HG03095 (cell line): Measurements from ENCODE around the gene CIITA.
A peak's percentile ranks its signal among the peaks of the same experiment; 100 is the strongest.
"Not testable (repeated sequence)": the region's sequence is repeated elsewhere in the genome, so short reads cannot be mapped to it uniquely, and the experiment has no call there.

Experiments
- ATAC-seq: cut with Tn5 transposase; IDR thresholded peaks from one replicate; pipeline ENCODE4 v1.9.1; 2021; ENCODE audit warnings: moderate library complexity; ENCODE audit not compliant: unreplicated experiment

The CIITA gene

DNA sequence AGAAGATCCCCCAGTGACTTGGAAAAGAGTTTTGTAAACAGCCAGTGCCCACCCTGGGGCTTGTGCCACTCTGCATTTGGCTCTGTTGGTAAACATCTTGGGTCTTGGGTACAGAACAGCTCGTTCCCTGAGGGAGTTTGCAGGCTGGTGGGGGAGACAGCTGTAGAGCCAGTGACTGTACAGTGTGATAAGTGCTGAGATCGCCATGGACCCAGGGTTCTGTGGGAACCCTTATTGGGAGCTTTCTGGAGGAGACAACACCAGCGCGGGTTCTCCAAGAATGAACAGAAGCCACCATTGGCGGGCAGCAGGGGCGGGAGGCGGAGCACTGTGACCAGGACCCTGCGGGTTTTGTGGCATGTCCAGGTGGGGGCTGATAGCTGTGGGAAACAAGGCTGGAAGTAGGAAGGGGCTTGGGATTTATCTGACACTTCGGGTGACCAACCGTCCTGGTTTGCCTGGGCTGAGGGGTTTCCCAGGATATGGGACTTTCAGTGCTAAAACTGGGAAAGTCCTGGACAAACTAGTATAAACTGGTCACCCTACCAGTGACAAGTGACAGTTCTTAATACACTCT is 70.3 kb downstream of the CIITA start:
- ATAC-seq, result no peak

DNA sequence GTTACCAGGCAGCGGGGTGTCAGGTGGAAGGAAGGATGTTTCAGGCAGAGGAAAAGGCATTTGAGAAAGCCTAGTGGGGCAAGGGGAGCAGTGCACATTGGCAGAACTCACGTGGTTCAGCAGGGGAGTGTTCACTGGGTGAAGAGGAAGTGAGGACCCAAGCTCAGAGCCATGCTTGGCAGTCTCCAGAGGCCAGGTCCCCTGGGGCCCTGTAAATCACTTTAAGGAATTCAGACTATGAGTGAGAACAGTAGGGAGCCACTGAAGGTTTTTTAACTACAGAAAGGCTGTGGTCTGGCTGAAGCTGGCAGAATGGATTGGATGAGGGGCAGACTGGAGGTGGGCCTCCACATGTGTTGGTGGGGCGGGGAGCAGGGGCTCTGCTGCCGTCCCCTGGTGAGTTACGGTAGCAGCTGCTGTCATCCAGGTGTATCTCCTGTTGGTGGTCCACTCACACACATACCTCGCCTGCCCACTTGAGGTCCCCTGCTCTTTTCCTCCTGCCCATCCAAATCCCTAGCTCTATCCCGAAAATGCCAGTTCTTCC is 72.5 kb downstream of the CIITA start:
- ATAC-seq, result peak; percentile 46

DNA sequence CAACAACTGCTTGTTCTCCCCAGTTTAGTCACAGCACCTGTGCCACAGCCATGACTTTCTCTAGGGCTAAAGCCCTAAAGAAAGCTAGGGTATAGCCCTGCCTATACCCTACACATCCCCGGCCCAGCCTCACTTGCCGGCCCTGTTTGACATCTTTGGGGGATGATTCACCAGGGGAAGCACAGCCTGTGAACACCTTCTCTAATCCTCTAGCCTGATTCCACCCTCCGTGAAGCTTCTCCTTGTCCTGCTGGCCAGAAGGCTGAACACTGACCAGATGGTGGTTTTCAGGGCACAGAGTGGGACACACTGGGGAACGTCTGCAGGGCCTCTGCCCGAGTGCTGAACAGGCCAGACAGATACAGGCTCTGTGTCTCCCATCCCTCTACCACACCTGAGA is 73.4 kb downstream of the CIITA start:
- ATAC-seq, result no peak

DNA sequence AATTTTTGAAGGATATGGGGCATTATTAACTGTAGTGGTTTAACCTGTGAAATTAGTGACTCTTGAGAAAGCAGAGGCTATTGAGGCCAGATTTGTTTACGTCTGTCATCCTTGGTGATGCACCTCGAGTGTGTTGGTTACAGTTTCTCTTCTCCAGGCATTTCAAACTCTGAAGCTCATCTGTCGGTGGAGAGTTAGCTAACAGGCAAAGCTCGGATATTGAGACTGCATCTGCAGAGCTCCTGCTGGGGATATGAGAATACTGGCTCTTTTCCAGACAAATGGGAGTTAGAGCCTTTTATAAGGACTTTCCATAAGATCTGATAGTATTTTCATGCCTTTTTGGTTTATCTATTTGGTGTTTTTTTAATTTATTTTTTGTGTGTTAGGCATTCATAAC is 74.0 kb downstream of the CIITA start:
- no peak for ATAC-seq

DNA sequence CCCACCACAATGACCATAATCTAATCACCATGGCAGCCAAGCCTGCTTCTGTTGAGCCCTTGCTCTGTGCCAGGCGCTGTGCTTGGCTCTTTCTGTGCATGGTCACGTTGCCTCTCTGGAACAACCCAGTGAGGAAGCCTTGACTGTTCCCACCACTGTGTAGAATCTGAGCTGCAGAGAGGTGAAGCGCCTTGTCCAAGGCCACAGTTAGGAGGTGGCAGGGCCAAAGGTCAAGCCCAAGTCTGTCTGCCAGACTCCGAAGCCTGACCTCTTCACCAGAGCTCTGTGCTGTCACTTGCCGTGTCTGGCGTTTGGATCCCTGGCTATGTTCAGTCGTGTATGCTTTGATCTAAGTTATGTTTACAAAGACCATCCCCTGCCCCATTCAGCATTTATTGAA is 77.9 kb downstream of the CIITA start:
- ATAC-seq, result no peak

GRCh38 chr16:10957771-10958482 is 80.9 kb downstream of the CIITA start:
- no peak for ATAC-seq

DNA sequence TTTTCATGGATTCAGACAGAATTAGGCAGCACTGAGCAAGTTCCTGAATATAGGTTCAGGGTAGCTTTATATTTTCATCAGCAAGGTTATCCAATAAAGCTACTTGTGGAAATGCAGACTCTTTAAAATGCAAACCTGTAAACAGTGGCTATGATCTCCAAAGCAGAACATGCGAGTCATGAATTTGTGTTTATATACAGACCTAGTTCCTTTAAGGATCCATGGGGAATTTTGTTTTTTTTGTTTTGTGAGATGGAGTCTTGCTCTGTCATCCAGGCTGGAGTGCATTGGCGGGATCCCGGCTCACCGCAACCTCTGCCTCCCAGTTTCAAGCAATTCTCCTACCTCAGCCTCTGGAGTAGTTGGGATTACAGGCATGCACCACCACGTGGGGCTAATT is 82.2 kb downstream of the CIITA start:
- no peak for ATAC-seq

DNA sequence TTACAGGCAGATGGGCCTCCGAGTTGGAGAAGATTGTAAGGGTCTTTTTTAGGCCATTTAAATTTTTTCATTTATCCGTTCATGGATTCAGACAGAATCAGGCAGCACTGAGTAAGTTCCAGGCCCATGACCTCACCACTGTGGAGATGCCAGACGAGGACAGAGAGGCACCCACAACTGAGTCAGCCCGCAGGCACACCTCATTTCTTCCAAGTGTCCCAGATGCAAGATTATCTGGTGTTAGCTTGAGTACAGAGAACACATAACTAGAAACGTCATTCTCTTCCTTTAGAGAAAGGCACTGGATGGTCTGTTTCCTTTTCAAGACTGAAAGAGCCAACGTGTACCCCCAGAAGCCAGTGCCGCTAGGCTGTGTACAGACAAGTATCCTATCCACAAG is 84.2 kb downstream of the CIITA start:
- no peak for ATAC-seq

- ATAC-seq, result peak; percentile 49
Observed at GRCh38 chr16:10964039-10964890, 87.3 kb downstream of the CIITA start.

DNA sequence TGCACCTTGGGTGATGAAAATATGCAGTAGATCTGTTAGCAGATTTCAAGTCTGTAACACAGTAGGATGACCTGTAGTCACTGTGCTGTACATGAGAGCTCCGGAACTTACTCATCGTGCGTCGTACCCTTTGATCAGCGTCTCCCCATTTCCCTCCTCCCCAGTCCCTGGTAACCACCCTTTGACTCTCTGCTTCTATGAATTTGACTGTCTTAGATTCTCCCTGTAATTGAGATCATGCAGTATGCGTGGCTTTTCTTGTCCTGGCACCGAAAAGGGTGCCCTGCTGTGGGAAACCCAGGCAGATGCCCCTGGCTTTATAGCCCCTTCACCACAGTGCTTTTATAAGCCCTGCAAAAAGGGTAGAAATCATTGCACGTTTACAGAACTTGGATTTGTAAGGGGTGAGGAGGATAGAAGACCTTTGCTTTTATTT is 87.9 kb downstream of the CIITA start:
- ATAC-seq, result peak; percentile 40

DNA sequence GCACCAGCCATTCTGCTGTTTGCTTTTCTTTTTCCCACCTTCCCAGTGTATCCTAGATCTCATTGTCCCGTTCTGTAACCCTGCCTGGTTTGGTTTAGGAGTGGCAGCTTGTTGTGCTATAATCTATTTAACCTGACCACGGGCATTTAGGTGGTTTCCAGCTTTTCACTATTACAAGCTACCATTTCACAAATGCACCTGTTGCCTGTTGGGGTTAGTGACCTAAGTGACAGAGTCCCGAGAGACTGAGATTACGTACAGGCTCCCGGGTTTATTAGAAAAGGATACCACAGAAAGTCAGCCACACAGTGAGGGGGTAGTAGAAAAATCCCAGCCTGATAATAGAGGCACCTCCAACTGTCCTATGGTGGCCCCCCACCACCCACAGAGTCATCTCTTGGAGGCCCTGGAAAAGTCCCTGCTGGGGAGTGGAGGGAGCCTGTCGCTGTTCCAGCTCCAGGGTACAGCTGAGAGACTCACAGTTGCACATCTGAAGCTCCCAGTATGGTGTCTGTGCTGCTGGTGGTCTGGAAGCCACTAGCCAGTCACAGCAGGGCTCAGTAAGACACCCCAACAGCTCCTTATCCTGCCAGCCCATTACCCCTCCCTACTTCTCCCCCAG is 88.5 kb downstream of the CIITA start:
- peak; percentile 56 for ATAC-seq

DNA sequence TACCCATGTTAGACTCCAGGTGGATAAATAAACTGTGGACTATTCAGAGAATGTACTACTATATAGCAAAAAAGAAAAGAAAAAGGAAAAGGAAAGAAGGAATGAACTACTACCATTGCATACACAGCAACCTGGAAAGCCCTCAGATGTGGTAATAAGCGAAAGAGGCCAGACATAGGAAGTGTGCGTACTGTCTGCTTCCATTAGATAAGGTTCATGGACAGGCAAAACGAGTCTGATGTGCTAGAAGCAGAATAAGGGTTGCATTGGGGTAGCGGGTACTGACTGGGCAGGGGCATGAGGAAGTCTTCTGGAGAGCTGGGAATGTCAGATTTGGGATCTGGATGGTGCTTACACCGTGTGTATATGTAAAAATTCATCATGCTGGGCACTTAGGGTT is 89.1 kb downstream of the CIITA start:
- no peak for ATAC-seq

DNA sequence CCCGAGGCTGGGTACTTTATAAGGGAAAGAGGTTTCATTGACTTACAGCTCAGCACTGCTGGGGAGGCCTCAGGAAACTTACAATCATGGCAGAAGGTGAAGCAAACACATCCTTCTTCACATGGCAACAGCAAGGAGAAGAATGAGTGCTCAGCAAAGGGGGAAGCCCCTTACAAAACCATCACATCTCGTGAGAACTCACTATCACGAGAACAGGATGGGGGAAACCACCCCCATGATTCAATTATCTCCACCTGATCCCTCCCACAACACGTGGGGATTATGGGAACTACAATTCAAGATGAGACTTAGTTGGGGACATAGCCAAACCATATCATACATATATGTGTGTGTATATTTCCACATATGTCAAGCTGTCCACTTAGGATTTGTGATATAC is 89.6 kb downstream of the CIITA start:
- not testable (repeated sequence) for ATAC-seq

DNA sequence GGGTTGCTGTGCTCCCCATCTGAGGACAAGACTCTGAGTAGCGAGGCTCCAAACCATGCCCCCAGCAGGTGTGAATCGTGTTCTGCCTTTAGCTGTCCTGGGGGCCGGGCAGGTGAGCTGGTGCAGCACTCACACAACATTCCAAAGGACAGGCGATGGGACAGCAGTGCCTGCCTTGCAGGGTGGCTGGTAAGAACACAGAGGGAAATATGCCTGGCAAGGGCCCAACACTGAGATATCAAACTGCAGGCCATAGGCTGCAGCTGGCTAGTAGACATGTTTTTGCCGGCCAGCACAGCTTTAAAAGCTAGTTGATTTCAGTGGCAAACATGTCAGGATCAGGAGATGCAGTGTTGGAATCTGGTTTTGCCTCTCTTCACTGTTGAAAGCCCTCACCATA is 91.0 kb downstream of the CIITA start:
- no peak for ATAC-seq

- ATAC-seq, result no peak
Observed at GRCh38 chr16:10968498-10968897, 91.5 kb downstream of the CIITA start.

- ATAC-seq, result no peak
Observed at GRCh38 chr16:10969615-10970014, 92.6 kb downstream of the CIITA start.

DNA sequence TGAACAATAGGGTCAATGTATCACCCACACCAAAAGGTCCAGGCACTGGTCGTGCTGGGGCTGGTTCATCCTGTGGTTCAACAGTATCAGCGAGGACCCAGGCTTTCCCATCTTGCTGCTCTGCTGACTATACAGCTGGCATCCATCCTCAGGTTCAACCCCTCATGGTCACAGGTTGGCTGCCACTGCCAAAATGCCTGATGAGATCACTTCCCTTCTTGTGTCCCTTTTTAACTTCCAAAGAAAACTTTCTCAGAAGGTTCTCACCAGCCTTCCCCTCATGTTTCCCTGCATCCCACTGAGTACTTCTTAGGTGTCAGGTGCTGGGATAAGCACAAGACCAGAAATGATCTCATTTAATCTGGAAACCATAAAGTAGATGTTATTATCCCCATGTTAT is 93.1 kb downstream of the CIITA start:
- no peak for ATAC-seq

DNA sequence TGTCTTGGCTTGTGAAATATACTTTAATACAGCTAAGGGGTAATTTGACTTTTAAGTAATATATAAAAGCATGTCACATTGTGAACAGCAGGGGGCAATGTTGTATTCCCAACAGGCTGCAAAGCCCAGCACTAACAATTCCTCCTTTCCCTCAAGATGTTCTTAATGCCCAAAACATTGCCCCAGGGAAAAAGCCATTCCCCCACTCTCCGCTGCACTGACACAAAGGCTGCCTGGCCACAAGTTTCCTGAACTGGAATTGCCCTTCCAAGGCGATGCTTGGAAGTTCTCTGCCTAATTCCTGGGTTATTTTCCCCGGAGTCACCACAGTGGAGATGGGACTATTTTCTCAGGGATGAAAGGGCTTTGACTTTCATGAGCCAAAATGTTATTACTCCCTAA is 94.6 kb downstream of the CIITA start:
- no peak for ATAC-seq

DNA sequence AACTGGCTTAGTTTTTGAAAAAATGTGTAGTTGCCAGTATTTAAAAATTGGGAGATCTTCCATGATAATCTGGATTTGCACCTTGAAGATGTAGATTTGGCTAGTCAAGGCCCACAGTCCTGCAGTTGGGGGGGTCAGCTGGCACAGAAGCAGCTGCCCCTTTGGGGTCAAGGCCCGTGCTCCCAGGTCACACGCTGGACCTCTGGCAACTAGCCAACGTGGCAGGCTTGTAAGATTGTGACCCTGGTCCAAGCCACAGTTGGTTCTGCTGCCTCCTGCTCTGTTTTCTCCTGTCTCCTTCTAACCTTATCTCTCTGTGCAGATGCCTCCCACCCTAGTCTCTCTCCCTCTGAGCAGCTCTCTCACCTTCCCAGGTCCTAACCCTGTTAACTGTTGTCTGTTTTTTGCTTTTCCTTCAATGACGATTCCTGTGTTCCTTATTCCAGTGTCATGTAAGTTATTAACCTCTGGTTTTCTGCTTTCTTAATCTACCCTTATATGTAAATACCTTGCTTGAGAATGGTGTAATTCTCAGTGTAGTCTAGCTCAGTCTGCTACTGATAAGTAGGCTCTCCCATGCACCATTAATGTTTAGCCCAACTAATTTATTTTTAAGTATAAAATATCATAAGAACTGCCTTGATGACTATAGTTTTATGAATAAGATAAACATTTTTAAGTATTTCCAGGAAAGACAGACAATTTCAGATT is 95.3 kb downstream of the CIITA start:
- no peak for ATAC-seq

GRCh38 chr16:10972819-10973464 is 95.9 kb downstream of the CIITA start:
- no peak for ATAC-seq
